GM12872 (cell line): Measurements from ENCODE around the gene AGMAT.

Experiments
- TF ChIP-seq, protein P1 (sequence below): IDR thresholded peaks from 3 replicates; pipeline ENCODE4 v1.5.1; 2011; ENCODE audit warnings: low read depth, mild to moderate bottlenecking, low read length, moderate library complexity; ENCODE audit not compliant: insufficient read depth

The AGMAT gene

DNA sequence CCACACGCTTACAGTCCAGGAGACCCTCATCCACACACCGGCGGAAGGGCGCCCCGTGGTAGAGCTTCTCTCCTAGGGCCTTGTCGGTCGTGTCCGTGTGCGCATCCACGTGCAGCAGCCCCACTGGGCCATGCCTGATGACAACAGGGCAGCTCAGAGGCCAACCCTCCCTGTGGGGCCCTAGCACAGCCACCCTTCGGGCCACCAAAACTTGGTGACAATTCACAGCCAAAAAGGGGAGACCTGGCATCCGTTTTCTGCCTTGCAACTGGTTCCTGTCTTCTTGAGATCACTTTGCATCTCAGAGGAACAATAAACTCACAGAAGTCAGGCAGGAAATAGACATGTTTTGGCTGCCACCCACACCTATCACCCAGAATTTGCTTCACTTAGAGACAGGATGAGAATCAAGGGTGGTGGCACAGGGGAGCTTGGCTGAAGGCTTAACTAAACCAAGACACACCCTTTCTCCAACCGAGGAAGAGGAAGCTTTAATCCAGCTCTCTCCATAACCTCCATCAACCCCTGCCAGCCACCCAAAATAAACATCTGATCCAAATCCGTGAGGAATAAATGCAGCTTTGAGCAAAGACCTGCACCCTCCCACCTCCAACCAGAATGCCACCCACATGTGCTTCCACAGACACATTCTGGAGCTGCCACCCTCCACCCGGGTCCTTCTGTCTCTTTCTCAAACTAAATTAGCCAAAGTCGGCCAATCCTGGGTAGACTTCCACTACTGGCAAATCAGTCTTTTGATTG lies 5.7 kb downstream of the AGMAT start:
- TF ChIP-seq, protein P1, sequence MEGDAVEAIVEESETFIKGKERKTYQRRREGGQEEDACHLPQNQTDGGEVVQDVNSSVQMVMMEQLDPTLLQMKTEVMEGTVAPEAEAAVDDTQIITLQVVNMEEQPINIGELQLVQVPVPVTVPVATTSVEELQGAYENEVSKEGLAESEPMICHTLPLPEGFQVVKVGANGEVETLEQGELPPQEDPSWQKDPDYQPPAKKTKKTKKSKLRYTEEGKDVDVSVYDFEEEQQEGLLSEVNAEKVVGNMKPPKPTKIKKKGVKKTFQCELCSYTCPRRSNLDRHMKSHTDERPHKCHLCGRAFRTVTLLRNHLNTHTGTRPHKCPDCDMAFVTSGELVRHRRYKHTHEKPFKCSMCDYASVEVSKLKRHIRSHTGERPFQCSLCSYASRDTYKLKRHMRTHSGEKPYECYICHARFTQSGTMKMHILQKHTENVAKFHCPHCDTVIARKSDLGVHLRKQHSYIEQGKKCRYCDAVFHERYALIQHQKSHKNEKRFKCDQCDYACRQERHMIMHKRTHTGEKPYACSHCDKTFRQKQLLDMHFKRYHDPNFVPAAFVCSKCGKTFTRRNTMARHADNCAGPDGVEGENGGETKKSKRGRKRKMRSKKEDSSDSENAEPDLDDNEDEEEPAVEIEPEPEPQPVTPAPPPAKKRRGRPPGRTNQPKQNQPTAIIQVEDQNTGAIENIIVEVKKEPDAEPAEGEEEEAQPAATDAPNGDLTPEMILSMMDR = no peak

DNA sequence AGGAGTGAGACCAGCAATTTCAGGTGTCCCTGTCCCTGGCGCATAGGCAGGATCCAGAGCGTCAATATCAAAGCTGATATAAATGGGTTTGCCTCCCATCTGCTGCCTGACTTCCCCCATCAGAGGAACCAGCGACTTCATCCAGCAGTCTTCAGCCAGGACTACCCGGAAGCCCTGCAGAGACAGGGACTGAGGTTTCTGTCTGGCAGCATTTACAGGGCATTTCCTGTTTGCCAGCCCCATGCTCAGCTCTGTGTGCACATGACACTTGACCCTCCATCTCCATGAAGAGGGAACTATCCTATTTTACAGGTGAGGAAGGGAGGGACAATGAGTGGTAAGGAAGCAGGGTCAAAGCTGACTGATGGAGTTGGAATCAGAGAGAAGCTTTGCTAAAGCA lies 7.2 kb downstream of the AGMAT start:
- TF ChIP-seq, protein P1 = no peak

DNA sequence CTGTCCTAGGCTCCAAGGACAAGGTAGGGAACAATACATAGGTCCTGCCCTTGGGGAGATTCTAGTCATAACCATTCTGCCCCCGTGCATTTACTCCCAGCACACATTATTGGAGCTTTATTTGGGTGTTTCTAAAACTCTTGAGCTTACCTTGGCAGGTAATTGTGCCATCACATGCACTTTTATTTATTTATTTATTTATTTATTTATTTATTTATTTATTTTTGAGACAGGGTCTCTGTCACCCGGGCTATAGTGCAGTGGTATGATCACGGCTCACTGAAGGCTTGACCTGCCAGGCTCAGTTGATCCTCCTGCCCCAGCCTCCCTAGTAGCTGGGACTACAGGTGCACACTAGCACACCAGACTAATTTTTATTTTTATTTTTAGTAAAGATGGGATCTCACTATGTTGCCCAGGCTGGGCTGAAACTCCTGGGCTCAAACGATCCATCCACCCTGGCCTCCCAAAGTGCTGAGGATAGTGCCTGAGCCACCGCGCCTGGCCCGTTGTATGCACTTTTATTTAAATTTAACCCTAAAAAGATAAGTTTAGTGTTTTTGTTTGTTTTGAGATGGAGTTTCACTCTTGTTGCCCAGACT lies 9.2 kb downstream of the AGMAT start:
- TF ChIP-seq, protein P1 = no peak

DNA sequence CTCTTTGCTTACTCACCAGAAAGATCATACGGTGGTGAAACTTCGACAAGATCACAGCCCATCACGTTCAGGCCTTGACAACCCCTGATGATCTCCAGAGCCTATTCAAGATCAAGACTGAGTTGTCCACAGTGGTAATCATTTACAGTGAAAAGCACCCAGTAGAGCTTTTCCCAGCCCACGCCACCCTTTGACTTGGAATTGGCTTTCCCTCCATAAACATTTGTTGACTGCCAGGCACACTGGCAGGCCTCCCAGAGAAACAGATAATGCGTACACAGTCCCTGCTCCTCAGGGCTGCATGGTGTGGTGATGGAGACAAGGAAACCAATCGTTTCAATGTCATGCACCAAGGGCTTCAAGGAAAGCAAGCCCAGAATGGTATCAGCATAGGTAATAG lies 10.1 kb downstream of the AGMAT start:
- TF ChIP-seq, protein P1 = no peak

DNA sequence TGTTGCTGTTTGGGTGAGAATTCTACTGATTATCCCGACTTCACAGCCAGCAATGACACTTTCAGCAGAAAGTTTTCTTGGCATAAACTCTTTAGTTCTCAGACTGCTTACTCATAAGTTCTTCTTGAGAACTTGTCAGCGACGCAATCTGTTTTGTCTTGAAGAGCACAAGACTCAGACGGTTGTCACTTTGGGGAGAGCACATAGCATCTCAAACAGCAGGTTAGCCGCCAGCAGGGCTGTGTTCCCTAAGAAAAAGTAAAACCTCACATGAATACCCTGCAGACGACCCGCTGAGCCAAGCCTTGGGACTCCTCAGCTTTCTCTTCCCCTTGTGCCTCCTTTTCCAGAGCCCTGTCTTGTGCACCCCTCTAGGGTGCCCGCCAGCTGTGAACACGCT lies 11.4 kb downstream of the AGMAT start:
- TF ChIP-seq, protein P1 = no peak

DNA sequence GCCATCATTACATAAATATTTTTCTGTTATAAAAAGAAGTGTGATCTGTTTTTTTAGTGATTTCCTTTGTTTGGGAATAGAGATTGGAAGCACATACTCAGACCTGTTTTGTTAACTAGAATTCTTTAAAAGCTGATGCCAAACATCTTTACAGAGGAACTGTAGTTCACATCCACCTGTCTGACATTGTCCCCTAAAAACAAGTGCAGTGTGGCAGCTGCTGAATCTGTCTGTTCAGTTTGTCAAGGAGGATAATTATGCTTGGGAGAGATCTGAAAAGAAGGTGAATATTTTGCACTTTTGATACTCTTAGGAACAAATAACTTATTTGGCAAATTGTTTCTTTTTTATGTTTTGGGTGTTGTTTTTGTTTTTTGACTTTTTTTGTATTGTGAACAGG lies 13.6 kb downstream of the AGMAT start:
- TF ChIP-seq, protein P1 = no peak

DNA sequence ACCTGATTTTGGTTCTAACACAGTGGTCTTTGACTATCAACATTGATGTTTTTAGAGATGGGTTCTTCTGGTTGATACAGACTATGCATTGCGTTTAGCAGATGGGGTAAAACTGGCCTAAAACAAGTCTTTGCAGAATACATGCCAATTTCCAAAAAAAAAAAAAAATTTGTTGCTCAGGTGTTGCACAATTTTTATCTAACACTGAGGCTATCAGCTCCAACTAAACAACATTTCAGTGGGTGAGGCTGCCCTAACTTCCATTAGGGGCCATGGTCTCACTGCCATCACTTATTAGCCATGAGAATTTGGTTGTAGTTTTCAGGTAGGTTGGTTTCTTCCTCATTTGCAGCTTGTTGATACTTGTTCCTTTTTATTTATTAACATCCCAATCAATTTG lies 14.0 kb downstream of the AGMAT start:
- TF ChIP-seq, protein P1 = no peak
